Ascending aorta (tissue), 2 donors: ENCODE results near the gene USF1. TPM values are rescaled to one million over a fixed set of nuclear protein-coding genes. Genes with fewer than 3 reads are reported as not detected.
"Not testable (repeated sequence)": the region's sequence is repeated elsewhere in the genome, so short reads cannot be mapped to it uniquely, and the experiment has no call there.

Source experiments
- DNase-seq, 2 donors: peaks; one replicate each; pipeline ENCODE4 v3.0.0-alpha.2; 2019; ENCODE audit warnings: low spot score in 2 of 2
- H3K27ac ChIP-seq, 2 donors: fragments of 200-600 bp; sonication (generic); one replicate each; pipeline ENCODE4 v1.5.1; 2016 to 2017; ENCODE audit warnings: mild to moderate bottlenecking in 1 of 2
- H3K27me3 ChIP-seq: fragments of 200-600 bp; sonication (generic); one replicate; pipeline ENCODE4 v1.5.1; 2017
- H3K36me3 ChIP-seq, 2 donors: fragments of 200-600 bp; sonication (generic); one replicate each; pipeline ENCODE4 v1.5.1; 2016
- H3K4me1 ChIP-seq, 2 donors: fragments of 200-600 bp; sonication (generic); one replicate each; pipeline ENCODE4 v1.5.1; 2016 to 2017; ENCODE audit warnings: mild to moderate bottlenecking in 1 of 2
- H3K4me3 ChIP-seq, 2 donors: fragments of 200-600 bp; sonication (generic); one replicate each; pipeline ENCODE4 v1.5.1; 2016 to 2017; ENCODE audit warnings: mild to moderate bottlenecking in 1 of 2
- H3K9me3 ChIP-seq, 2 donors: fragments of 200-600 bp; sonication (generic); one replicate each; pipeline ENCODE4 v1.5.1; 2016
- intact Hi-C: fragments of 100-400 bp; cut with DNase I; formaldehyde crosslinking; loops from one replicate; pipeline ENCODE4 v1.15.1; 2023
- total RNA-seq: library from RNA; depleted of rRNA; stranded (reverse); fragments of >200 nt; gene quantifications from one replicate; pipeline ENCODE4 v1.1.0, GENCODE V29; 2016
- TF ChIP-seq, protein P1 (sequence below), 3 experiments: fragments of 200-600 bp in 2 of 3; fragments of 450-650 bp in 1 of 3; sonication (generic) in 2 of 3; IDR thresholded peaks; one replicate each; pipeline ENCODE4 v1.5.1; 2016 to 2019; ENCODE audit warnings: antibody characterized with exemption in 3 of 3, mild to moderate bottlenecking in 1 of 3, moderate library complexity in 1 of 3

USF1 gene
- total RNA-seq, 1 donor from 2014 or later = 68.5 TPM

- TF ChIP-seq, protein P1, sequence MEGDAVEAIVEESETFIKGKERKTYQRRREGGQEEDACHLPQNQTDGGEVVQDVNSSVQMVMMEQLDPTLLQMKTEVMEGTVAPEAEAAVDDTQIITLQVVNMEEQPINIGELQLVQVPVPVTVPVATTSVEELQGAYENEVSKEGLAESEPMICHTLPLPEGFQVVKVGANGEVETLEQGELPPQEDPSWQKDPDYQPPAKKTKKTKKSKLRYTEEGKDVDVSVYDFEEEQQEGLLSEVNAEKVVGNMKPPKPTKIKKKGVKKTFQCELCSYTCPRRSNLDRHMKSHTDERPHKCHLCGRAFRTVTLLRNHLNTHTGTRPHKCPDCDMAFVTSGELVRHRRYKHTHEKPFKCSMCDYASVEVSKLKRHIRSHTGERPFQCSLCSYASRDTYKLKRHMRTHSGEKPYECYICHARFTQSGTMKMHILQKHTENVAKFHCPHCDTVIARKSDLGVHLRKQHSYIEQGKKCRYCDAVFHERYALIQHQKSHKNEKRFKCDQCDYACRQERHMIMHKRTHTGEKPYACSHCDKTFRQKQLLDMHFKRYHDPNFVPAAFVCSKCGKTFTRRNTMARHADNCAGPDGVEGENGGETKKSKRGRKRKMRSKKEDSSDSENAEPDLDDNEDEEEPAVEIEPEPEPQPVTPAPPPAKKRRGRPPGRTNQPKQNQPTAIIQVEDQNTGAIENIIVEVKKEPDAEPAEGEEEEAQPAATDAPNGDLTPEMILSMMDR (IDR thresholded peaks at IDR 0.05) = no peak
- no peak overlapping the region for H3K4me3 ChIP-seq
- H3K36me3 ChIP-seq = peaks cover 0 to 3% of the 10 kb centered on the region in 2 donors
- no peak overlapping the region for H3K27ac ChIP-seq
- no peaks in the 10 kb centered on the region for H3K4me1 ChIP-seq
- no peaks in the 10 kb centered on the region for H3K9me3 ChIP-seq
- no peaks in the 10 kb centered on the region for H3K27me3 ChIP-seq
- DNase-seq = no peak
- intact Hi-C loops = no loop called here
Observed at GRCh38 chr1:161033751-161034150, 12.0 kb downstream of the USF1 start.

- Histone ChIP-seq H3K4me3 (no peak overlapping the region), H3K36me3 (no peaks in the 10 kb centered on the region), H3K9me3 (no peaks in the 10 kb centered on the region), H3K4me1 (no peaks in the 10 kb centered on the region), H3K27ac (no peak overlapping the region), H3K27me3 (no peaks in the 10 kb centered on the region)
- intact Hi-C loops = no loop called here
- TF ChIP-seq, protein P1 (IDR thresholded peaks at IDR 0.05) = no peak
- DNase-seq = no peak
Observed at GRCh38 chr1:161032409-161032808, 13.4 kb downstream of the USF1 start.

DNA sequence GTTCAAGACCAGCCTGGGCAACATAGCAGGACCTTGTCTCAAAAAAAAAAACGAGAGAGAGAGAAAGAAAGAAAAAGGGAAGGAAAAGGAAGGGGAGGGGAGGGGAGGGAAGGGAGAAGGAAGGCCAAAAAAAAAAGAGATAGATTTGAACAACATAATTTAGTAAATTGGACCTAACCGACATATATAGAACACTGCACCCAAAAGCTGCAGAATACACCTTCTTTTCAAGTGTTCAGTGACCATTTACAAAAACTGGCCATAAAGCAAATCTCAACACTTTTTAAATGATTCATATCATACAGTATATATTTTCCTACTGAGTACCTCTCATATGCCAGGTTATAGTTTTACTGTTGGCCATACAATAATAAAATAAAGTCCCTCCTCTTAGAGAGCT is 13.9 kb downstream of the USF1 start:
- no peak overlapping the region for H3K27ac ChIP-seq
- no peaks in the 10 kb centered on the region for H3K36me3 ChIP-seq

GRCh38 chr1:161029466-161029865 is 16.3 kb downstream of the USF1 start:
- H3K9me3 ChIP-seq, H3K27me3 ChIP-seq, DNase-seq, H3K4me3 ChIP-seq, H3K36me3 ChIP-seq, H3K27ac ChIP-seq, intact Hi-C loops, H3K4me1 ChIP-seq: not testable (repeated sequence)

More for the DNA sequence above, 13.9 kb downstream of the USF1 start:
- no peaks in the 10 kb centered on the region for H3K9me3 ChIP-seq
- no peak overlapping the region for H3K4me3 ChIP-seq
- no peak for DNase-seq
- intact Hi-C loops = no loop called here
- H3K27me3 ChIP-seq = no peaks in the 10 kb centered on the region
- TF ChIP-seq, protein P1 (IDR thresholded peaks at IDR 0.05) = no peak
- H3K4me1 ChIP-seq = no peaks in the 10 kb centered on the region

- H3K27me3 ChIP-seq, H3K36me3 ChIP-seq, H3K4me1 ChIP-seq, H3K27ac ChIP-seq, H3K4me3 ChIP-seq, H3K9me3 ChIP-seq, intact Hi-C loops, DNase-seq: not testable (repeated sequence)
Observed at GRCh38 chr1:161026954-161027353, 18.8 kb downstream of the USF1 start.

- H3K9me3 ChIP-seq, intact Hi-C loops, DNase-seq, H3K27ac ChIP-seq, H3K27me3 ChIP-seq, H3K4me3 ChIP-seq, H3K36me3 ChIP-seq: not testable (repeated sequence)
- H3K4me1 ChIP-seq = peaks cover 0 to 13% of the 10 kb centered on the region in 2 donors
Observed at GRCh38 chr1:161022432-161022831, 23.3 kb downstream of the USF1 start.

DNA sequence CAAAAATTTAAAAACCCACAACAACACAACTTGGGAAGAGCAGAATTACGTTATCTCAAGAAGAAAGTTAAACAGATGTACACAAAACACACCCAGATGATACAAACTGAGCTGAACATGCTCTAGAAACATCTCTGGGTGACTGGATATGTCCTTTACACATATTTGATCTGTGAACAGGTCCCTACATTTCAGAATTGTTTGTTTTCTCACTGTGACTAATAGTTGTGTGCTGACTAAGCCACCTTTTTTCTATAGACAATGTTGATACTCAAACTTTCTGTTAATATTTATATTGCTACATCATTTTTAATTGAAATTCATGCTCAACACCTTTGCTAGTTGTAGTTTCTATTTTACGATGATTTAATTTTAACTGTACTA is 23.8 kb downstream of the USF1 start:
- TF ChIP-seq, protein P1 (IDR thresholded peaks at IDR 0.05) = no peak
- H3K36me3 ChIP-seq = no peaks in the 10 kb centered on the region
- intact Hi-C loops = no loop called here
- DNase-seq = no peak
- no peak overlapping the region for H3K4me3 ChIP-seq
- H3K27ac ChIP-seq = no peak overlapping the region
- H3K9me3 ChIP-seq = no peaks in the 10 kb centered on the region
- no peaks in the 10 kb centered on the region for H3K27me3 ChIP-seq
- peaks cover 0 to 13% of the 10 kb centered on the region in 2 donors for H3K4me1 ChIP-seq
